Measurements from ENCODE around the gene RERE.

DNA sequence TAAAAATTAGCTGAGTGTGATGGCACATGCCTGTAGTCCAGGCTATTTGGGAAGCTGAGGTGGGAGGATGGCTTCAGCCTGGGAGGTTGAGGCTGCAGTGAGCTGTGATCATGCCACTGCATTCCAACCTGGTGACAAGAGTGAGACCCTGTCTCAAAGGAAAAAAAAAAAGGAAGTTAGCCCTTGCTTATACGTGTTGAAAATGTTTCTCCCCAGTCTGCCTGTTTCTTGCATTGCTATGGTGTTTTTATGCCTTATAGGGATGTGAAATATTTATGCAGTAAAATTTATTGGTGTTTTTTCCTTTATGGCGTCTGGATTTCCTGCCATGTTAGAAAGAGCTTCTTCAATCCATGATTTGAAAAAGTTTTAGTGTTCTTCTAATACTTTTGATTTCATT lies 3.6 kb upstream of the RERE start:
- TF ChIP-seq POLR2A (IDR thresholded peaks at IDR 0.05; ENCODE audit: low read depth, low read length) (no peak), POLR2AphosphoS5 (IDR thresholded peaks at IDR 0.05; ENCODE audit: low read depth, low read length) (no peak), TAF1 (IDR thresholded peaks at IDR 0.05; ENCODE audit: borderline replicate concordance, low read depth, low read length) (no peak)
